Stimulated activated CD8-positive, alpha-beta memory T cell treated with anti-CD3 and anti-CD28 coated beads, Interleukin-15, amount 100 ng/mL, for 4 hours (primary cell): Measurements from ENCODE around the gene PANX2.
"Not testable (repeated sequence)": the region's sequence is repeated elsewhere in the genome, so short reads cannot be mapped to it uniquely, and the experiment has no call there.

ENCODE experiments used
- DNase-seq, 2 donors: peaks; one replicate each; pipeline ENCODE4 v3.0.0-alpha.2; 2020; ENCODE audit warnings: low read depth in 2 of 2

Gene PANX2

DNA sequence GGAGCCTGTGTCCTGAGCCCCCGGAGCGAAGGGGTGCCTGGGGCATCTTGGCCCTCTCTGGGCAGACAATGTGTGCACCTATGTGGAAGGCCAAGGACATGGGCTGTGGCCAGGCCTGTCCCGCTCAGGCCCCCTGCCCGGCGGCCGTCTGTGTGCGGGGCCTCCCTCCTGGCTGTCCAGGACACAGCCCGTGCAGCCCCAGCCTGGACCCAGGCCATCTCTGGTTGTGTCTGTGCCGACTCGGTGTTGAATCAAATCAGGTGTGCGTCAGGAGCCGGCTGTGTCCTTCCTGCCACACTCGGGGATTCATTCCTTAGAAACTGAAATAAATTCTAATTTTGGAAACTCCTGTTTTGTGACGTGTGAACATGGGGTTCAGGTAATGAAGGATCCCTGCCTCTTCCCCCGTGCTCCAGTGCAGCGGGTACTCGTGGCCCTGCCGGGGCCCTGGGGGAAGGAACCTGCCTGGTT is 28.8 kb downstream of the PANX2 start:
- no peak for DNase-seq

DNA sequence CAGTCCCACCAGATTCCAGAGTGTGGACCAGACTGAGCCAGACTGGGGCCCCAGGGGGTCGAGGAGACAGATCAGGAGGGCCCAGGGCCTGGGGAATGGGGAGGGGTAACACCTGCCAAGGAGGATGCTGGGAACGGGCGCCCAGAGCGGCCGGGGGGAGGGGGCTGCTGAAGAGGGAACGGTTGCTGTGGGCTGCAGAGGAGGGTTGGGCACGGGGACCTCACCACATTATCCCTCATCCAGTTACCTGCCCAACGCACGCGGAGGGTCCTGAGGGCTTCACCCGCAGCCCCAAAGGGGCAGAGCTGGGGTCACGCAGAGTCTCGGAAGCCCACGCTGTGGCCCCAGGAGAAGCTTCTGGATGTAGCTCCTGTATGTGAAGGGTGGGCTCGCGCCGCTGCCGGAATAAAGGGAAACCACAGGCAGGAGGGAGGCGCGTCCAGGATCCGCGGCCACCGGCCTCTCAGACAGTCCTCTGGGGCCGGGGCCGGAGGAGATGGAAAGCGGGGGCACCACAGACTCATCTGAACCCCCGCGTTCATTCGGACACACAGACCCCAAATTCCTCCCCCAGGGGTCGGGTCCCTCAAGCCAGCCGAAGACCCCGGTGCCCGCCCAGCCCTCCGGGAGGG is 29.4 kb downstream of the PANX2 start:
- no peak for DNase-seq

DNA sequence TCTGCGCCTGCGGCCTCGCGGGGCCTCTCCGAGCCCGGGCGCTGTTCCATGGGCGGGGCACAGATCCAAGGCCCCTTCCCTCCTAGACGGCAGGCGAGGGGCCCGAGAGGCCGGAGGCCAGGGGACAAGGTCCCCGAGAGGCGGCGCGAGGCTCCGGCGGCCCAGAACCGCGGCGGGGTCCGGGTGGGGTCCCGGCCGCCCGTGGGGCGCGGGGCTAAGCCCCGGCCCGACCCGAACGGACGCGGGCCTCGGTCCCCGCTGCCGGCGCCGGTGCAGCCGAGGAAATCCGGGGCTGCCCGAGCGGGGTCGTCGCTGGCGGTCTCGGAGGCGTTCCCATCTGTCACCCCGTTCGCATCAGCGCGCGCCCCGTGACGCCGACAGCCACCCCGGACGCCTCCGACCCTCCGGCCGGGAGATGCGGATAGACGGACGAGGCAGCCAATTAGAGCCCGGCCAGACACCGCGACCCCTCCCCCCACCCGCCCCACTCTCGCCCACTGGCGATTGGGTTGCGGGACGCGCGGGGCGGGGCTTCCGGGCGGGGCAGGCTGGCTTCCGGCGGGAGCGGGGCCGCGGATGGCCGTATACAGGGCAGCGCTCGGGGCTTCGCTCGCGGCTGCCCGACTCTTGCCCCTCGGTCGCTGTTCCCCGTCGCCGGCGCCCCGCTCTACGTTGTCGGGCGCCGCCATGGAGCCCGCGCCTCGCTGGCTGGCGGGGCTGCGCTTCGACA is 30.1 kb downstream of the PANX2 start, which contains the start of gene SELENOO:
SELENOO (plus strand) TSS at position 551 of the 730 bp plus-strand sequence; CDS start at position 577, 26 bp downstream.
- DNase-seq, result peak; percentile 82 to 83

DNA sequence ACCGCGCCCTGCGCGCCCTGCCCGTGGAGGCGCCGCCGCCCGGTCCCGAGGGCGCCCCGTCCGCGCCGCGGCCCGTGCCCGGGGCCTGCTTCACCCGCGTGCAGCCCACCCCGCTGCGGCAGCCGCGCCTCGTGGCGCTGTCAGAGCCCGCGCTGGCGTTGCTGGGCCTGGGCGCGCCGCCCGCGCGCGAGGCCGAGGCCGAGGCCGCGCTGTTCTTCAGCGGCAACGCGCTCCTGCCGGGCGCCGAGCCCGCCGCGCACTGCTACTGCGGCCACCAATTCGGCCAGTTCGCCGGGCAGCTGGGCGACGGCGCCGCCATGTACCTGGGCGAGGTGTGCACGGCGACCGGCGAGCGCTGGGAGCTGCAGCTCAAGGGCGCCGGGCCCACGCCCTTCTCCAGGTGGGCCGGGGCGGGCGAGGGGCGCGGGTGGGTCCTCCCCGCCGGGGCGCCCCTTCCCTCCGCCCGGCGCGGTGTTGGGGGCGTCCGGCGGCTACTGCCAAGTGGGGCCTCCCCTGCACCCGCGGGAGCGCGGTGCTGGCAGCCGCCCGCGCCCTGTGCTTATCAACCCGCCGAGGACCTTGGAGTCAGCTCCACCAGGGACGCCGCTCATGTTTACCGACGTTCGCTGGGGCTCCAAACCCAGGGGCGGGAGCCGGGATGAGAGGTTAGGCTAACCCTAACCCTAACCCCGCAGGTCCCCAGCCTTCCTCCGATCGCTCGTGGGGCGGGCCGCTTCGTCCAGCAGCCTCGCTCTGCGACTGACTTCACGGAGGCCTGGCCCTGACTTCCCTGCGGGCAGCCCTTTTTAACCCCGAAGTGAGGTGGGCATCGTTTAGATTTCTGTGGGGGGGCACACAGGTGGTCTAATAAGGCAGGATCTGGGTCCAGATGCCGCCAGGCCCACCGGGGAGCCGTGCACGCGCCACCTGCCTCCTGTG is 30.9 kb downstream of the PANX2 start:
- no peak for DNase-seq

DNA sequence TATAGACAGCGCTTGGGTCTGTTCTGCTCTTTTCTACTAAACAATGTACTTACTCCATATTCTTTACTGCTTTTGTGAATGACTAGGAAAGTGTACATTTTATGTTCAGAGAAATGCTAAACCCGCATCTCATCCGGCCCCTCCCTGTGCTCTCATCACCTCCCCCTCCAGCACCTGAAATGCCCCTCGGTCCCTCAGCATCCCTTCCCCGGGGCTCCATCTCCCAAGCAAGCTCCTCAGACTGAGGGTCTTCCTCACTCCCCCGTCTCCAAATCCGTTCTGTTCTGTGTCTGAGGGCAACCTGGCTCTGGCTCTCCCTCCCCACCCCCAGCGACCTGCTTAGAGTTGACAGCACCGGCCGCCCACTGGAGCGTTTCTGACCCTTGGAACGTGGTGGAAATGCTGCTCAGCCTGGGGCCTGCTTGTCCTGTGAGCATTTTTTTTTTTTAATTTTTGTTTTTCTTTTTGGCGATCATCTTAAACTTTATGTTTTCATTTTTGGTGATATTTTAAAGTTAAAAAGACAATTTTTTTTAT is 31.7 kb downstream of the PANX2 start:
- DNase-seq, result no peak

DNA sequence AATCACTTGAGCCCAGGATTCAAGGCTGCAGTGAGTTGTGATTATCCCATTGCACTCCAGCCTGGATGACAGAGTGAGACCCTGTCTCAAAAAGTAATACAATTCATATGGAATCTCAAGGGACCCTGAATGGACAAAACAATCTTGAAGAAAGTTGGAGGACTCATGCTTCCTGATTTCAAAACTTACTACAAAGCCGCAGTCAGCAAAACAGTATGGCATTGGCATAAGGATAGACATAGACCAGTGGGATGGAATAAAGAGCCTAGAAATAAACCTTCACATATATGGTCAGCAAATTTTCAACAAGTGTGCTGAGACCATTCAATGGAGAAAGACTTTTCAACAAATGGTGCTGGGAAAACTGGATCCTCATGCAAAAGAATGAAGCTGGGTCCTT is 32.8 kb downstream of the PANX2 start:
- no peak for DNase-seq

DNA sequence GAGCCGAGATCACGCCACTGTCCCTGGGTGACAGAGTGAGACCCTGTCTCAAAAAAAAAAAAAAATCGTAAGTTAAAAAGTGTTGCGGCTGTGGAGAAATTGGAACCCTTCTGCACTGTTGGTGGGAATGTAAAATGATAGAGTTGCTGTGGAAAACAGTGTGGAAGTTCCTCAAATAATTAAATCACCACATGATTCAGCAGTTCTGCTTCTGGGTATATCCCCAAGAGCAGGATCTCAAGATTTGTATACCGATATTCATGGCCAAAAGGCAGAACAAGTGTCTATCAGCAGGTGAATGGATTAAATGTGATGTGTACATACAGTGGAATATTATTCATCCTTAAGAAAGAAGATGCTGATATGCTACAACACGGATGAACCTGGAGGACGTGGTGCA is 34.0 kb downstream of the PANX2 start:
- no peak for DNase-seq

DNA sequence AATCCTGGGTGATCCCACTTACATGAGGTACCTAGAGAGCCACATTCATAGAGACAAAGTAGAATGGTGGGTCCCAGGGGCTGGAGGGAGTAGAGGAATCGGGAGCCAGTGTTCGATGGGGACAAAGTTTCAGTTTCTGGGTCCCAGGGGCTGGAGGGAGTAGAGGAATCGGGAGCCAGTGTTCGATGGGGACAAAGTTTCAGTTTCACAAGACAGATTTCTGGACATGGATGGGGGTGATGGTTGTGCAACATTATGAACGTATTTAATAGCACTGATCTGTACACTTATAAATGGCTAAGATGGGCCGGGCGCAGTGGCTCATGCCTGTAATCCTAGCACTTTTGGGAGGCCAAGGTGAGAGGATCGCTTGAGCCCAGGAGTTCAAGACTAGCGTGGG is 34.5 kb downstream of the PANX2 start:
- not testable (repeated sequence) for DNase-seq

DNA sequence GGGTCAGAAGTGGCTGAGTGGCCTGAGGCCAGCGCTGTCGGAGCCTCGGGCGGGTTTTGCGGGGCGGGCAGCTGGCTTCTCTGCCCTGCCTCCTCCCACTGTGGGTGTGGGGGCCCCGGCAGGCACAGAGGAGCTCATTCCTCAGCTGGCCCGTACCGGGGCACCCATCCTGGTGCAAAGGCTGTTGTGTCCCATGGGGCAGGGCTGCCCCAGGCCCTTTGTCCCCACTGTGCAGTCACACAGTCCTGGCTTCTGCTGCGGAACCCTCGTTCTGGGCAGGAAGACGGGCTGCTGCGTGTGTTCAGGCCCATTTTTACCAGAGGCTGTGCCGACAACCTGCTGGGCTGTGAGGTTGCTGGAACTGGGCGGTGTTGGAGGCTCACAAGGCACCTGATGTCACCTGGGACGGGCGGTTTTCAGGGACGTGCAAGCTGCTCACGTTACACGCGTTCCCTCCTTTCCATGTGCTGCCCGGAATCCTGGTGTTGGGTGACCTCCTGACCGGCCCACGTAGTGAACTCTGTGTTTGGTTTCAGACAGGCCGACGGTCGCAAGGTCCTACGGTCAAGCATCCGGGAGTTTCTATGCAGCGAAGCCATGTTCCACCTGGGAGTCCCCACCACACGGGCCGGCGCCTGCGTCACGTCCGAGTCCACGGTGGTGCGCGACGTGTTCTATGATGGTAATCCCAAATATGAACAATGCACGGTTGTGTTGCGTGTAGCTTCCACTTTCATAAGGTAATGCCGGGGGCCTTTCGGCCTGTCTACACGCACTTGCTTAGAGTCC is 35.4 kb downstream of the PANX2 start:
- no peak for DNase-seq

DNA sequence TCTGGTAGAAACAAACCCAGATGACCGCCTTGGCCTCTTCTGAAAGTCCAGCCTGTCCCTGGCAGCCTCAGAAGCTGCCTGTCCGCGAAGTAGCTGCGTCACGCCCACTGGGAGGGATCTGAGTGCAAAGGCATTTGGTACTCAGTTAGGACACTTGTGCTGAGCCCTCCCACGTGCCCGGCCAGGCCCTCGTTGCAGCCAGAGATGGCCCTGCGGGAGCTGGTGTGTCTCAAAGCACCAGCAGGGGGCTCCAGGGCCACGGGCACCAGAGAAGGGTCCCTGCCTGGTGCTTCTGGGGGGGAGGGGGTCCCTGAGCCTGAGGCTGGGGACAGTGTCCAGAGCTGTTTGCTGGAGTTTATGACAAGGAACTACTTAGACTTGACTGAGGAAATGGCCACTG is 36.1 kb downstream of the PANX2 start:
- DNase-seq, result no peak

DNA sequence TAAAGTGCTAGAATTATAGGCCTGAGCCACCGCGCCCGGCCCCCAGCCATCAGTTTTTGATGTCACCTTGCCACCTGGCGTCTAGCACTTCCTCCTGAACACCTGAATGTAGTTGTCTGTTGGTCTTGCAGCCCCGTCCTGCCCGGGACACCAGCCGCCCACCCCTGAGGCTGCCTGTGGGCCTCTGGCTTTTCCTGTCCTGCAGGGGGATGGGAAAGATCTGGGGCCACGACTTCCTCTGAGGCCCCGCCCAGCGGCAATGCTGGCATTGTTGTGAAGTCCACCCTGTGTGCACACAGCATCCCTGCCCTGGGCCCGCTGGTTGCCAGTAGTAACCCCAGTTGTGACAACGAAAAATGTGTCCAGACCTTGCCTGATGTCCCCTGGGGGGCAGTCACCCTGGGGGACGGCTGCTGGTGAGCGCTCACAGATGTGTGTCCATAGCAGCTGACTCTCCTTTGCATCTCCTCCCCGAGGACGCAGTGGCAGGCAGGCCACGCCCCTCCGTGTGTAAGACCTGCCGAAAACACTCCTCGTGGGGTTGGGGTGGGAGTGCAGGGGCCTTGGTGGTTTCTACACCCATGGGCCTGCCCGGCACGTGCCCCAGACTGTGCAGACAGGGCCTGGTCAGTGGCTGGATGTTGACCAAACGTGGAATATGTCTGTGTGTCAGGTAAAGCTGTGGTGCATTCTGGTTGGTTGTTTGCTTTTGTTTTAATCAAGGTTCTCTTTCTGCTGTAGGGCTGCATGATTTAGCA is 37.0 kb downstream of the PANX2 start:
- no peak for DNase-seq

DNA sequence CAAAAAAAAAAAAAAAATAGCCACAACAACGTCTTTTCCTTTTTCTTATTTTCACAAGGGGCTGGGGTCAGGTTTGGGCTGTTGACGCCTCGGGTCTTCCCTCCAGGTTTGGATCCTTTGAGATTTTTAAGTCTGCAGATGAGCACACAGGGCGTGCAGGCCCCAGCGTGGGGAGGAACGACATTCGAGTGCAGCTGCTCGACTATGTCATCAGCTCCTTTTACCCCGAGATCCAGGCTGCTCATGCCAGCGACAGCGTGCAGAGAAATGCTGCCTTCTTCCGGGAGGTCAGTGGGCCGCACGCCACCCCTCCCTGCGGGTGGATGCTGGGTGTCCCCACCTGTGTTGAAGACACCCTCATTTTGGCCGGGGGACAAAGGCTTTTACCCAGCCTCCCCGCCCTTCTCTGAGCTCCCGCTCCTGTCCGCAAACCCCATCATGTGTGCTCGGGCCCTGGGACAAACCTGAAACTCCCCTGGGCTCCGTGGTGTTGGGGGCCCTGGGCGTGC is 38.0 kb downstream of the PANX2 start:
- no peak for DNase-seq

DNA sequence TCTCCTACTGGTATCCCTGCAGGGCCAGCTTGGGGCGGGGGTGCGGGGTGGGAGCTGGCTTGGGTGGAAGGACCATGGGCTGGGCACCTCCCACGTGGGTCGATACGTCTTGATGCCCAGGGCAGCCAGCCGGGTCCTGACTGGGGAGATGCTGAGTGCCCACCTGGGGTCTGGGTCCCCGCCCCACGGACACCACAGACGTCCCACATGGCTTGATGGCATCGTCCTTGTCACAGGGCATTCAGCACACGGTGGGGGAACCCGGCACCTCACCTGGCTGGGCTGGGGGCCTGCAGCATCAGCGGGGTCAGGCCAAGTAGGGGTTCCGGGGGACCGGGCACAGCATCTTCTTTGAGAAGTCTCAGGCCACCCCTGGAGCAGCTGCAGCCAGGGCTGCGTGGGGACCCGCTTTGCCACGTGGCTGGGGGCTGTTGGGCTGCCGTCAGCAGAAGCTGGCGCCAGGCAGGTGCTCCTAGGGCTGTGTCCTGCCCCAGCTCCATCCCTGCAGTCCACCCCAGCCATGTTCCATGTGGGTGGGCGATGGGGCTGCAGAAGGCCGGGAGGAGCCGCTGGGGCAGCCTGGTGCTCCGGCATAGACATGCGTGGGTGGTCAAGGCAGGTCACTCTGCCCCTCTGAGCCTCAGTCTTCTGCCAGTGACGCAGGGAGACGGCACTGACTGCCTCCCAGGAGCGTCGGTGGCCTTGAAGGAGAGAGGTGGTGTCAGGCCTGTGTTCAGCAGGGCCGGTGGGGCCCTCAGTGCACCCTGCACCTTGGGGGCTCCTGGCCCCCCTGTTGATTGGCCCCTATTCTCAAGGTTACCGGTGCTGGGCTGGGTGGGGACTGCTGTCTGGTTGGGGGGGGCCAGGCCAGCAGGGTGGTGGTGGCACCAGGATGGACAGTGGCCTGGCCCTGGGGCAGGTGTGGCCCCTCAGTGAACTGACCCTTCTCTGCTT is 38.7 kb downstream of the PANX2 start:
- DNase-seq, result no peak

DNA sequence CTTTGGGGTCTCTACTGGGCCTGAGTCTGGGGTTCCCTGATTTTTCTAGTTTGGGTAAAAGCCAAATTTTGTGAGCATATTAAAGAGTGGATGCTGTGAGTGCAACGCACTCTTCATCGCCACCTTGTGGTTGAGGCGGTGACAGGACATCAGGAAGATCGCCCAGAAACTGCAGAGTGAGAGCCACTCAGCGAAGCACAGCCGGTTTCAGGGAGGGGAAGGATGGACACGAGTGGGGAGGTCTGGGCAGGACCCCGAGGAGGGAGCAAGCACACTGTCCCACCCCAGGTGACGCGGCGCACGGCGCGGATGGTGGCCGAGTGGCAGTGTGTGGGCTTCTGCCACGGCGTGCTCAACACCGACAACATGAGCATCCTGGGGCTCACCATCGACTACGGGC is 39.4 kb downstream of the PANX2 start:
- DNase-seq, result peak in 1 of 2 donors; percentile 45

DNA sequence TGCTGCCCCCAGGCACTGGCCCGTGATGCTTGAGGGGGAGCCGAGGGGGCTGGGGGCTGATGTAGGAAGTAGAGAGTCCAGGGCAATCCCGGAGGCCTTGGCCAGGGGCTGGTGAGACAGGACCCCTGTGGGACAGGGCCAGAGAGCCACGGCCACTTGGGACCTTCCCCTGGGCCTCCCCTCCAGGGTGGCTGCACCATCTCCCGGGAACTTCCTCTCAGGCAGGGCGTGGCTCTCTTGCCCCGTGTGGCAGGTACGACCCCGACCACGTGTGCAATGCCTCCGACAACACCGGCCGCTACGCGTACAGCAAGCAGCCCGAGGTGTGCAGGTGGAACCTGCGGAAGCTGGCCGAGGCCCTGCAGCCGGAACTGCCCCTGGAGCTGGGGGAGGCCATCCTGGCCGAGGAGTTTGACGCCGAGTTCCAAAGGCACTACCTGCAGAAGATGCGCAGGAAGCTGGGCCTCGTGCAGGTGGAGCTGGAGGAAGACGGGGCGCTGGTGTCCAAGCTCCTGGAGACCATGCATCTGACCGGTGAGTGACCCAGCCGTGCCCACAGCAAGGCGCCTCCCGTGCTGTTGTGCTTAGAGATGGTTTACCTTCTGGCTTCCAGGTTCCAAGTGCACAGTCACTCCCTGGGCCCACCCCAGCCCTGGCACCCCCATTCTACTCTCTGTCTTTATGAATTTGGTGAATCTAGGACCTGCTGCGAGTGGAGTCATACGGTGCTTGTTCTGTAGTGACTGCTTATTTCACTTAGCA is 40.0 kb downstream of the PANX2 start:
- no peak for DNase-seq

DNA sequence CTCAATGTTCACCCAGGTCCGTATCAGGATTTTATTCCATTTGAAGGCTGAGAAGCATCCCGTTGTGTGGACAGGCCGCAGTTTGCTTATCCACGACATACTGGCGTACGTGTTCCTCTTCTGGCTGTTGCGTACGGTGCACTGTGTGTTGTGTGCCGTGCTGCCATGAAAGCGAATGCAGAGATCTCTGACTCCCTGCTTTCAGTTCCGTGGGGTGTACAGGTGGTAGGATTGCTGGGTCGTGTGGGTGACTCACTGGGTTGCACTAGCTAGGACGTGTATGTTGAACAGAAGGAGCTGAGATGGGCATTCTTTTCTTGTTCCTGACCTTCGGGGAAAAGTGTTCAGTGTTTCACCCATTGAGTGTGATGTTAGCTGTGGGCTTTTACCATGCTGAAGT is 40.6 kb downstream of the PANX2 start:
- DNase-seq, result no peak

DNA sequence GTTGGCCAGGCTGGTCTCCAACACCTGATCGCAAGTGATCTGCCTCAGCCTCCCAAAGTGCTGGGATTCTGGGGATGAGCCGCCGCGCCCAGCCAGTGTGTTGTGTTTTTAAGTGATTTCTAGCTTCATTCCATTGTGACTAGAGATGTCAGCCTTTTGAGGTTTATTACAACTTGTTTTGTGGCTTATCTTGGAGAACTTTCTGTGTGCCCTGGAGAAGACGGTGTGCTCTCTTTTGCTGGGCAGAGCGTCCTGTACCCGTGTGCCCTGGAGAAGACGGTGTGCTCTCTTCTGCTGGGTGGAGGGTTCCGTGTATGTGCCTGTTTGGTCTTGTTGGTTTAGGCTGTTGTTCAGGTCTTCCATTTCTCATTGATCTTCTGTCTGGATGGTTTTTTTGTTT is 42.7 kb downstream of the PANX2 start:
- no peak for DNase-seq

DNA sequence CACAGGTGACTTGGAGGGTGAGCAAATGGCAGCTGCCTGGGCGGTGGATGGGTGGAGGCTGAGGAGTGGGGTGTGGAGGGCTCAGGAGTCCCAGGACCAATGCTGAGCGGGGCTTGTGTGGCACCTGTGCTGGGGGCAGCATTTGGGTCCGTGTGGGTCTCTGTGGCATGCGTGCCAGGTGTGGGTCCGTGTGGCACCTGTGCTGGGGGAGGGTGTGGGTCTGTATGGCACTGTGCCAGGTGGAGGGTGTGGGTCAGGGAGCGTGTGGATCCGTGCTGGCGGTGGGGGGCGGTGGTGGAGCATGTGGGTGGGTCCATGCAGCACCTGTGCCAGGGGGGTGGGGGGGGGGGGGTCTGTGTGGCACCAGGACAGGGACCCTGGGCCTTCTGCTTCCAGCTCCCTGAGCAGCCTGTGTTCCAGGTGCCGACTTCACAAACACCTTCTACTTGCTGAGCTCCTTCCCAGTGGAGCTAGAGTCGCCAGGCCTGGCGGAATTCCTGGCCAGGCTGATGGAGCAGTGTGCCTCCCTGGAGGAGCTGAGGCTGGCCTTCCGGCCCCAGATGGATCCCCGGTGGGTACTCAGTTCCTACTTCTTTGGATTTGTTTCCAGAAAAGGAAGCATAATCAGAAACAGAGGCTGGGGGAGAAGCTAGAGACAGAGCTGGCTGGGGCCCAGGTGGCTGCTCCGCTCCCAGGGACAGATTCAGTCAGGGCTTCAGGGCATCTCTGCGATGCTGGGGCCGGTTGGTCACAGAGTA is 44.9 kb downstream of the PANX2 start:
- no peak for DNase-seq
